ENCODE results near the gene TBCCD1. TPM values are rescaled to one million over a fixed set of nuclear protein-coding genes. Genes with fewer than 3 reads are reported as not detected.

The TBCCD1 gene
- total and polyA plus RNA-seq, 2 experiments from 2014 or later = 5.8 to 16.7 TPM

- DNase-seq (ENCODE audit: low spot score) (no peak), ATAC-seq (no peak)
- Mint-ChIP-seq H3K4me1 (peaks cover 10% of the 10 kb centered on the region), H3K36me3 (ENCODE audit: low read depth) (no peaks in the 10 kb centered on the region), H3K27me3 (ENCODE audit: insufficient read depth, low read depth, poor library complexity) (no peaks in the 10 kb centered on the region), H3K27ac (no peak overlapping the region), H3K9me3 (no peaks in the 10 kb centered on the region), H3K4me3 (no peak overlapping the region)
- Histone ChIP-seq H3K27ac (ENCODE audit: low read depth) (no peak overlapping the region), H3K4me2 (no peak overlapping the region), H3K36me3 (ENCODE audit: insufficient read depth) (no peaks in the 10 kb centered on the region), H3K9me2 (ENCODE audit: insufficient read depth) (peaks cover 5% of the 10 kb centered on the region; the same call in 1 of the 2 replicates), H3K4me3 (no peak overlapping the region), H3K4me1 (ENCODE audit: insufficient read depth) (peaks cover 14% of the 10 kb centered on the region; the same call in 1 of the 2 replicates), H2AFZ (no peak overlapping the region), H3F3A (replicated peaks; ENCODE audit: low read depth) (no peaks in the 10 kb centered on the region), H4K20me1 (replicated peaks; ENCODE audit: insufficient read depth) (no peaks in the 10 kb centered on the region), H3K27me3 (ENCODE audit: insufficient read depth) (no peaks in the 10 kb centered on the region), H3K79me2 (replicated peaks; ENCODE audit: insufficient read depth) (no peaks in the 10 kb centered on the region)
- no peak for TF ChIP-seq EZH2 (IDR thresholded peaks at IDR 0.05; ENCODE audit: low read depth, unreplicated experiment)
- TF ChIP-seq NANOG (IDR thresholded peaks at IDR 0.05; ENCODE audit: borderline replicate concordance) = no peak
- TF ChIP-seq STAT1 (IDR thresholded peaks at IDR 0.05; ENCODE audit: unreplicated experiment) = no peak
- no peak for TF ChIP-seq ZNF331 (CRISPR knock-in tag; IDR thresholded peaks at IDR 0.05; ENCODE audit: low read depth)
Measured at GRCh38 chr3:186534113-186534669, 32.9 kb downstream of the TBCCD1 start.

- Histone ChIP-seq H3K4me1 (ENCODE audit: insufficient read depth) (peaks cover 14% of the 10 kb centered on the region; the same call in 1 of the 2 replicates), H4K20me1 (replicated peaks; ENCODE audit: insufficient read depth) (no peaks in the 10 kb centered on the region), H3K36me3 (ENCODE audit: insufficient read depth) (no peaks in the 10 kb centered on the region), H3K27me3 (ENCODE audit: insufficient read depth) (no peaks in the 10 kb centered on the region), H3K27ac (ENCODE audit: low read depth) (no peak overlapping the region), H3K9me2 (ENCODE audit: insufficient read depth) (peaks cover 5% of the 10 kb centered on the region; the same call in 1 of the 2 replicates), H3F3A (replicated peaks; ENCODE audit: low read depth) (no peaks in the 10 kb centered on the region), H2AFZ (no peak overlapping the region), H3K4me2 (no peak overlapping the region), H3K79me2 (replicated peaks; ENCODE audit: insufficient read depth) (no peaks in the 10 kb centered on the region), H3K4me3 (no peak overlapping the region)
- Mint-ChIP-seq H3K9me3 (no peaks in the 10 kb centered on the region), H3K4me1 (peaks cover 10% of the 10 kb centered on the region), H3K27me3 (ENCODE audit: insufficient read depth, low read depth, poor library complexity) (peaks cover under 1% of the 10 kb centered on the region), H3K36me3 (ENCODE audit: low read depth) (no peaks in the 10 kb centered on the region), H3K4me3 (no peak overlapping the region), H3K27ac (no peak overlapping the region)
- DNase-seq (ENCODE audit: low spot score) (no peak), ATAC-seq (no peak)
- TF ChIP-seq EZH2phosphoT487 (IDR thresholded peaks at IDR 0.05; ENCODE audit: unreplicated experiment) (no peak), CREB1 (CRISPR knock-in tag; IDR thresholded peaks at IDR 0.05; ENCODE audit: low read depth) (no peak), ETS1 (IDR thresholded peaks at IDR 0.05) (no peak), STAT1 (IDR thresholded peaks at IDR 0.05; ENCODE audit: unreplicated experiment) (no peak), ZNF114 (CRISPR knock-in tag; IDR thresholded peaks at IDR 0.05) (no peak), ZNF331 (CRISPR knock-in tag; IDR thresholded peaks at IDR 0.05; ENCODE audit: low read depth) (no peak), EZH2 (IDR thresholded peaks at IDR 0.05; ENCODE audit: low read depth, unreplicated experiment) (no peak), POLR2AphosphoS5 (IDR thresholded peaks at IDR 0.05; ENCODE audit: low read depth) (no peak), JUNB (IDR thresholded peaks at IDR 0.05; ENCODE audit: unreplicated experiment) (no peak), NANOG (IDR thresholded peaks at IDR 0.05; ENCODE audit: borderline replicate concordance) (no peak), CTCF (conservative IDR thresholded peaks at IDR 0.05; ENCODE audit: low read depth in 2 of 2) (no peak), REST (IDR thresholded peaks at IDR 0.05; ENCODE audit: unreplicated experiment) (no peak)
Measured at GRCh38 chr3:186532598-186533072, 34.5 kb downstream of the TBCCD1 start.

All from GM23338 (cell line).